Astrocyte (in vitro differentiated cells and primary cell): Measurements from ENCODE around the gene CALB2. TPM values are rescaled to one million over a fixed set of nuclear protein-coding genes. Genes with fewer than 3 reads are reported as not detected.

ENCODE experiments used
- DNase-seq: peaks from one replicate; pipeline ENCODE4 v3.0.0-alpha.2; 2010; ENCODE audit warnings: low read depth
- FAIRE-seq: peaks from 2 replicates; lab custom pipeline; 2011; peaks lifted over from hg19 to GRCh38; lab: Jason Lieb, UNC
- H2AFZ ChIP-seq: 2 replicates; pipeline ENCODE4 v1.6.0; 2012; ENCODE audit warnings: low read depth, low read length, inconsistent platforms
- H3K27ac ChIP-seq: 2 replicates; pipeline ENCODE4 v1.5.1; 2011; ENCODE audit warnings: low read depth, low read length, inconsistent platforms
- H3K27me3 ChIP-seq: 2 replicates; pipeline ENCODE4 v1.6.0; 2011; ENCODE audit warnings: low read length, inconsistent platforms; ENCODE audit not compliant: insufficient read depth
- H3K36me3 ChIP-seq: 2 replicates; pipeline ENCODE4 v1.5.1; 2011; ENCODE audit warnings: low read length, inconsistent platforms; ENCODE audit not compliant: insufficient read depth
- H3K4me1 ChIP-seq: 2 replicates; pipeline ENCODE4 v1.5.1; 2011; ENCODE audit warnings: low read length, inconsistent platforms; ENCODE audit not compliant: insufficient read depth
- H3K4me2 ChIP-seq: 2 replicates; pipeline ENCODE4 v1.6.0; 2012; ENCODE audit warnings: low read length, inconsistent platforms
- H3K4me3 ChIP-seq: 2 replicates; pipeline ENCODE4 v1.5.1; 2011; ENCODE audit warnings: low read depth, mild to moderate bottlenecking, low read length, inconsistent platforms; ENCODE audit not compliant: insufficient read depth
- H3K79me2 ChIP-seq: 2 replicates; pipeline ENCODE4 v1.6.0; 2012; ENCODE audit warnings: mild to moderate bottlenecking, low read length, inconsistent platforms; ENCODE audit not compliant: insufficient read depth
- H3K9ac ChIP-seq: 2 replicates; pipeline ENCODE4 v1.6.0; 2012; ENCODE audit warnings: mild to moderate bottlenecking, low read length, inconsistent platforms
- H3K9me3 ChIP-seq: 2 replicates; pipeline ENCODE4 v1.5.1; 2012; ENCODE audit warnings: low read depth, mild to moderate bottlenecking, low read length, inconsistent platforms; ENCODE audit not compliant: insufficient read depth
- H4K20me1 ChIP-seq: 2 replicates; pipeline ENCODE4 v1.6.0; 2012; ENCODE audit warnings: low read length, inconsistent platforms; ENCODE audit not compliant: insufficient read depth
- H3K27ac Mint-ChIP-seq: one replicate; pipeline ENCODE4 v1.8.0; 2021; ENCODE audit warnings: mild to moderate bottlenecking, mixed read lengths; ENCODE audit not compliant: unreplicated experiment
- H3K27me3 Mint-ChIP-seq: one replicate; pipeline ENCODE4 v1.8.0; 2021; ENCODE audit warnings: low read depth, mixed read lengths; ENCODE audit not compliant: unreplicated experiment
- H3K36me3 Mint-ChIP-seq: one replicate; pipeline ENCODE4 v1.8.0; 2021; ENCODE audit warnings: low read depth, mixed read lengths; ENCODE audit not compliant: unreplicated experiment
- H3K4me1 Mint-ChIP-seq: one replicate; pipeline ENCODE4 v1.8.0; 2021; ENCODE audit warnings: low read depth, mixed read lengths; ENCODE audit not compliant: unreplicated experiment
- H3K4me3 Mint-ChIP-seq: one replicate; pipeline ENCODE4 v1.8.0; 2021; ENCODE audit warnings: mild to moderate bottlenecking, moderate library complexity, mixed read lengths; ENCODE audit not compliant: unreplicated experiment
- H3K9me3 Mint-ChIP-seq: one replicate; pipeline ENCODE4 v1.8.0; 2021; ENCODE audit warnings: mild to moderate bottlenecking, mixed read lengths; ENCODE audit not compliant: unreplicated experiment
- EZH2 ChIP-seq: IDR thresholded peaks from 2 replicates; pipeline ENCODE4 v1.6.1; 2012; ENCODE audit warnings: mild to moderate bottlenecking, low read length, inconsistent platforms; ENCODE audit not compliant: insufficient read depth
- total RNA-seq: library from RNA; stranded (reverse); gene quantifications from 2 replicates; pipeline ENCODE4 v1.2.1, GENCODE V29; 2021
- TF ChIP-seq, protein P1 (sequence below): IDR thresholded peaks from 2 replicates; pipeline ENCODE4 v1.5.1; 2011; ENCODE audit warnings: low read depth, mild to moderate bottlenecking, inconsistent platforms, low read length, moderate library complexity; ENCODE audit not compliant: insufficient read depth

CALB2 gene
- total RNA-seq, 1 donor from 2014 or later, result 4.2 TPM

- H3K36me3 Mint-ChIP-seq, result no peaks in the 10 kb centered on the region
These were observed 5.5 kb upstream of the CALB2 start for GRCh38 chr16:71352963-71353460.

DNA sequence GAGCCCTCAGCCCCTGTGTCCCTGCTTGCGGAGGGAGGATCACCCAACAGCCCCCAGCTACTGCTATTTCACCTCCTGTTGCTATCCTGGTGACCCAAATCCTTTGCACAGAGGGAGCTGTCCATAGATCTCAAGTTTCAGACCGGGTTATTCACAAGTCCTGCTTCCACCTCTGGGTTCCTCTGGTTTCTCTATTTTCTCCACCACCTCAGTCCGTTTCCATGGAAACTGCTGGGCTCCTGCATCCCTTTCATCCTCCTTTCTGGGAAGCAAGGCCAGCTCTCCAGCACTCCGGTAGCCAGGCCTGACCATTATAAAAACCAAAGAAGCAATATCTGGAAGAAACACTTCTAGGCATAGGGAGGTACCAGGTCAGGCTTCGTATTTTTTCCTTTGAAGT is 4.8 kb upstream of the CALB2 start:
- DNase-seq (no peak), FAIRE-seq (no peak)
- Histone ChIP-seq H4K20me1 (no peaks in the 10 kb centered on the region), H3K4me3 (no peak overlapping the region), H3K36me3 (no peaks in the 10 kb centered on the region), H3K4me2 (no peak overlapping the region), H3K27ac (no peak overlapping the region), H3K9ac (no peak overlapping the region), H3K79me2 (no peaks in the 10 kb centered on the region), H2AFZ (no peak overlapping the region), H3K27me3 (peaks cover 11% of the 10 kb centered on the region), H3K4me1 (peaks cover 7% of the 10 kb centered on the region), H3K9me3 (no peaks in the 10 kb centered on the region)
- Mint-ChIP-seq H3K9me3 (peaks cover 2% of the 10 kb centered on the region), H3K4me3 (no peak overlapping the region), H3K4me1 (no peaks in the 10 kb centered on the region), H3K27ac (no peak overlapping the region), H3K27me3 (peaks cover 38% of the 10 kb centered on the region), H3K36me3 (no peaks in the 10 kb centered on the region)
- TF ChIP-seq, protein P1, sequence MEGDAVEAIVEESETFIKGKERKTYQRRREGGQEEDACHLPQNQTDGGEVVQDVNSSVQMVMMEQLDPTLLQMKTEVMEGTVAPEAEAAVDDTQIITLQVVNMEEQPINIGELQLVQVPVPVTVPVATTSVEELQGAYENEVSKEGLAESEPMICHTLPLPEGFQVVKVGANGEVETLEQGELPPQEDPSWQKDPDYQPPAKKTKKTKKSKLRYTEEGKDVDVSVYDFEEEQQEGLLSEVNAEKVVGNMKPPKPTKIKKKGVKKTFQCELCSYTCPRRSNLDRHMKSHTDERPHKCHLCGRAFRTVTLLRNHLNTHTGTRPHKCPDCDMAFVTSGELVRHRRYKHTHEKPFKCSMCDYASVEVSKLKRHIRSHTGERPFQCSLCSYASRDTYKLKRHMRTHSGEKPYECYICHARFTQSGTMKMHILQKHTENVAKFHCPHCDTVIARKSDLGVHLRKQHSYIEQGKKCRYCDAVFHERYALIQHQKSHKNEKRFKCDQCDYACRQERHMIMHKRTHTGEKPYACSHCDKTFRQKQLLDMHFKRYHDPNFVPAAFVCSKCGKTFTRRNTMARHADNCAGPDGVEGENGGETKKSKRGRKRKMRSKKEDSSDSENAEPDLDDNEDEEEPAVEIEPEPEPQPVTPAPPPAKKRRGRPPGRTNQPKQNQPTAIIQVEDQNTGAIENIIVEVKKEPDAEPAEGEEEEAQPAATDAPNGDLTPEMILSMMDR, result no peak
- TF ChIP-seq EZH2, result no peak

More at GRCh38 chr16:71352963-71353460, 5.5 kb upstream of the CALB2 start:
- no peak for TF ChIP-seq EZH2
- TF ChIP-seq, protein P1, result no peak
- DNase-seq (no peak), FAIRE-seq (no peak)
- H3K4me1 Mint-ChIP-seq, result no peaks in the 10 kb centered on the region
- peaks cover 2% of the 10 kb centered on the region for H3K9me3 Mint-ChIP-seq
- H3K27me3 Mint-ChIP-seq, result peaks cover 40% of the 10 kb centered on the region
- H3K79me2 ChIP-seq, result no peaks in the 10 kb centered on the region
- no peak overlapping the region for H3K4me3 ChIP-seq
- H3K36me3 ChIP-seq, result no peaks in the 10 kb centered on the region
- H3K4me2 ChIP-seq, result no peak overlapping the region
- peaks cover 11% of the 10 kb centered on the region for H3K27me3 ChIP-seq
- H4K20me1 ChIP-seq, result no peaks in the 10 kb centered on the region
- no peaks in the 10 kb centered on the region for H3K9me3 ChIP-seq
- no peak overlapping the region for H3K27ac ChIP-seq
- H3K4me1 ChIP-seq, result peaks cover under 1% of the 10 kb centered on the region
- no peak overlapping the region for H3K9ac ChIP-seq
- no peak overlapping the region for H3K27ac Mint-ChIP-seq
- H3K4me3 Mint-ChIP-seq, result no peak overlapping the region
- no peak overlapping the region for H2AFZ ChIP-seq

- Histone ChIP-seq H3K9me3 (no peaks in the 10 kb centered on the region), H3K27me3 (peaks cover 11% of the 10 kb centered on the region), H3K79me2 (no peaks in the 10 kb centered on the region), H4K20me1 (no peaks in the 10 kb centered on the region), H3K9ac (no peak overlapping the region), H3K4me2 (no peak overlapping the region), H2AFZ (no peak overlapping the region), H3K4me3 (no peak overlapping the region), H3K4me1 (peaks cover 11% of the 10 kb centered on the region), H3K36me3 (no peaks in the 10 kb centered on the region), H3K27ac (no peak overlapping the region)
- H3K27ac Mint-ChIP-seq, result no peak overlapping the region
- FAIRE-seq (no peak), DNase-seq (no peak)
- H3K36me3 Mint-ChIP-seq, result no peaks in the 10 kb centered on the region
- H3K27me3 Mint-ChIP-seq, result peaks cover 38% of the 10 kb centered on the region
- H3K9me3 Mint-ChIP-seq, result peaks cover 2% of the 10 kb centered on the region
- no peaks in the 10 kb centered on the region for H3K4me1 Mint-ChIP-seq
- H3K4me3 Mint-ChIP-seq, result no peak overlapping the region
- TF ChIP-seq EZH2, result no peak
- TF ChIP-seq, protein P1, result no peak
These were observed 4.4 kb upstream of the CALB2 start for GRCh38 chr16:71354156-71354555.
